HG02884 (cell line): Measurements from ENCODE around the gene ZEB2.

Experiments
- ATAC-seq: cut with Tn5 transposase; IDR thresholded peaks from one replicate; pipeline ENCODE4 v1.9.1; 2021; ENCODE audit warnings: mild to moderate bottlenecking, moderate library complexity; ENCODE audit not compliant: unreplicated experiment

The ZEB2 gene

GRCh38 chr2:144474017-144474416 lies 45.9 kb downstream of the ZEB2 start:
- ATAC-seq: no peak

GRCh38 chr2:144472911-144473310 lies 47.0 kb downstream of the ZEB2 start:
- ATAC-seq: no peak

GRCh38 chr2:144472046-144472412 lies 47.9 kb downstream of the ZEB2 start:
- no peak for ATAC-seq

- ATAC-seq: peak; percentile 87
These were observed 48.4 kb downstream of the ZEB2 start for GRCh38 chr2:144471305-144472045.

- ATAC-seq: no peak
These were observed 49.1 kb downstream of the ZEB2 start for GRCh38 chr2:144470816-144471215.

GRCh38 chr2:144470334-144470733 lies 49.6 kb downstream of the ZEB2 start:
- ATAC-seq: no peak

GRCh38 chr2:144469798-144470197 lies 50.1 kb downstream of the ZEB2 start:
- no peak for ATAC-seq

- no peak for ATAC-seq
These were observed 50.9 kb downstream of the ZEB2 start for GRCh38 chr2:144468823-144469595.

- ATAC-seq: no peak
These were observed 52.3 kb downstream of the ZEB2 start for GRCh38 chr2:144467502-144468137.

GRCh38 chr2:144466637-144467036 lies 53.3 kb downstream of the ZEB2 start:
- no peak for ATAC-seq

GRCh38 chr2:144465749-144466148 lies 54.2 kb downstream of the ZEB2 start:
- ATAC-seq: no peak

- ATAC-seq: no peak
These were observed 55.2 kb downstream of the ZEB2 start for GRCh38 chr2:144464730-144465129.

GRCh38 chr2:144463266-144463665 lies 56.7 kb downstream of the ZEB2 start:
- no peak for ATAC-seq

GRCh38 chr2:144462266-144462665 lies 57.7 kb downstream of the ZEB2 start:
- ATAC-seq: no peak

- no peak for ATAC-seq
These were observed 58.6 kb downstream of the ZEB2 start for GRCh38 chr2:144461308-144461766.

- no peak for ATAC-seq
These were observed 59.1 kb downstream of the ZEB2 start for GRCh38 chr2:144460727-144461307.

- ATAC-seq: no peak
These were observed 60.0 kb downstream of the ZEB2 start for GRCh38 chr2:144459937-144460336.

GRCh38 chr2:144459286-144459685 lies 60.6 kb downstream of the ZEB2 start:
- no peak for ATAC-seq

GRCh38 chr2:144458541-144458940 lies 61.4 kb downstream of the ZEB2 start:
- no peak for ATAC-seq

GRCh38 chr2:144456680-144457079 lies 63.2 kb downstream of the ZEB2 start:
- ATAC-seq: peak; percentile 89

GRCh38 chr2:144455987-144456386 lies 63.9 kb downstream of the ZEB2 start:
- no peak for ATAC-seq
